GM18909 (cell line): ENCODE data around the gene KCNMA1.

Experiments
- ATAC-seq: cut with Tn5 transposase; IDR thresholded peaks from one replicate; pipeline ENCODE4 v1.9.1; 2021; ENCODE audit warnings: mild to moderate bottlenecking; ENCODE audit not compliant: unreplicated experiment, poor library complexity

KCNMA1 gene

DNA sequence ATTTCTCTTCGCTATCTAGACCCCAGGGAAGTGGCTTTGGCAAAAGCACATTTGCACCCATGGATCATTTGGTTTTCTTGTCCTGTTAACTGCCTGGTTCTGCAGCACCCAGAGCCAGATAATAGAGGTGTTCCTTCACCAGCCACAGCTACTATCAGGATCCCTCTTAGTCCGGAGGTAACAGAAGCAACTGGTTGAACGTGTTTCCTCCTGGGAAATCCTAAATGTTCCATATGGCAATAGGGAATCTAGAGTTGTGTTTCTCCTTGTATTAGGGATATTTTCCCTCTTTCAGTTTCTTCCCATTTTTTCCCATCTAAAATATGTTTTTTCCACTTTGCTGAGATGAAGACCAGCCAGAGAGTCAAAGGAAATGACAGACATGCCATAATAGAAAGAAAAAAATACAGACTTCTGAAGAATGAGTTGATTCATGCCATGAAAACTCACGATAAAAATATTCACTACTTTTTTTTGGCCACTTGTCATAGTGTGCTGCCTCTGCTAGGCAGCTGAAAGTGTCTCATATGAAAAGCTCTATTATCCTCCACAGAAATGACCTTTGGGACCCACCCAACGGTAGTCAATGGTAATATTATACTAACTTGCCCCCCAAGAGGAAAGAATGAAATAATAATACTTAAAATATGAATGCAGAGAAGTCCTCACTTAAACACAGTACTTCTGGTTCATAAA is 472.8 kb downstream of the KCNMA1 start:
- no peak for ATAC-seq

DNA sequence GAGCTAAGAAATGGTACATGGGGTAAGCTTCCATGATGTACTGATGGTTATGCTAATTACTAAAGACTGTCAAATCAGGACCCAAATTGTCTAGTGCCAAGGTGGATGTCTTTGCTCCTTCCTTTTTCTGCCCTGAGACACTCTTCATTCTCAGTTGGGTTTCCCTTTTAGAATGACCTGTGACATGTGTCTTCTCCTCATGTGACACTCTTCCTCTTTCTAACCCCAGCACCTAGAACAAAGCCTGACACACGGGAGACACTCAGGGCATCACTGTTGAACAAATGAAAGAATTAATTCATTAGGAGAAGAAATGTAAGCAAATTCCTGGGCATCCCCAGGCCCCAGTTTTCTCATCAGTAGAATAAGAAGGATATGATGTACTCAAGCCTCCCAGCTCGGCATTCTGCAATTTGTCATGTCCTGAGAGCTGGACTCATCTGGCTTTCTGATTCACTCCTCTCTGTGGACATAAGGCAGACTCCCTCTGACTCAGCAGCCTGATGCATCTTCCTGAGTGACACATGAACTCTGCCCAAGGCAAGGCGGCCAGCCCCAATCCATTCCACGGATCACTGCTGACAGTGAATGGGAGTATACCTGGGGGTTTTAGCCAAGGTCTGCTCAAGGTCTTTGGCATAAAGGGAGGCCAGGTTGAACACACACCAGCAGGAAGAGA is 473.8 kb downstream of the KCNMA1 start:
- no peak for ATAC-seq

DNA sequence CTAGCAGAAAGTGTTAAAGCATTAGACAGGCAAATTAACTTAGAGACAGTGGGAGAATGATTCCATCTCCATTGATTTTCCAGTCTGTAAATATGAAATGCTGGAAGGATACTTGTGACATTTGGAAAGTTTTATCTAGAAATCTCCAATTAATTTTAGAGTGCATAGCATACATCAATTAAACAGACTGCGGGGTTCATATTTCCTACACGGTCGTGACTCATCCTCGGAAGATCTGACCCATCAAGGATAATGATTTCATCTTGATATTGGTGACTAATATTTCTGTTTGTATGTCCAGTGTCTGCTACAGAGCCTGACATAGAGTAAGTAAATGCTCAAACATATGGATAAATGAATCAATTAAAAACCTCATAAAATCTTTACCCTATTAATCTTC is 474.9 kb downstream of the KCNMA1 start:
- no peak for ATAC-seq

DNA sequence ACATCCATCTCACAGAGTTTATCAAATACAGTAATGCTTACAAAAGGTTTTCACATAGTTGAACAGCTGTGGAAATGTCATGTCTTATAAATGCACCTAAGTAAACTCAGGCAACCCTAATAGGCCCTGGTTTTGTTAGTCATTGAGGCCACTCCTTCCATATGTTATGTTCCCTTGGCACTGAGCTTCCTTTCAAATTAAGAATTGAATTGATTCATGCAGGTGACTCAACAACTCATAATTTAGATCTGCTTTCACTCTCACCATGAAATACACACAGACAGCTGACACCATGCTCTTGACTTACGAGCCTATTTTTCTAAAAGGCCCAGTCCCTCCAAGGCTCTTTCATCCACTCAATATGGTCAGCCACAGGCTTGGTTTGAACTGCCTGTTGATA is 476.9 kb downstream of the KCNMA1 start:
- ATAC-seq, result no peak

DNA sequence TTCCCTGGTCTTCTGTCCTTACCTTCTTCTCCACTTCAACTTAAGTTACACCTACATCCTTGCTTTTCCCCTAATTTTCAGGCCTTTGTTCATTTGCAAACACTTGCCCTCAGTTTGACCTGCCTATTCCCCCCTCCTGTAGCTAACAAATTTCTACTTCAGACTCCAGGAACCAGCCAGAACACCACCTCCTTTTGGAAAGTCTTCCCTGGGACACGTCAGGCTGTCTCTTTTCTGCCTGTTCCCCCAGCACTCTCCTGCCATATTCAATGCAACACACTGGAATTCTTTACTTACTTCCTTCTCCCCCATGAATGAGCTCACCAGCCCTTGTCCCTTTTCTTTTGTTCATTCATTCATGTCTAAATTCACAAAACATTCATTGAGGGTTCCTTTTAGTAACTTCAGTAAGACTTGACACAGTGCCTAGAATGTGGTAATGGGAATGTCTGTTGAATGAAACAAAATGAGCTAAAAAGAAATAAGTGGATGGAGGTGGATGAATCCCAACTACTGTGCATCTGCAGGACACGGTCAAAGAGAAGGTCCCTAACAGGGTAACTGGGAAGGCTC is 478.0 kb downstream of the KCNMA1 start:
- ATAC-seq, result no peak

DNA sequence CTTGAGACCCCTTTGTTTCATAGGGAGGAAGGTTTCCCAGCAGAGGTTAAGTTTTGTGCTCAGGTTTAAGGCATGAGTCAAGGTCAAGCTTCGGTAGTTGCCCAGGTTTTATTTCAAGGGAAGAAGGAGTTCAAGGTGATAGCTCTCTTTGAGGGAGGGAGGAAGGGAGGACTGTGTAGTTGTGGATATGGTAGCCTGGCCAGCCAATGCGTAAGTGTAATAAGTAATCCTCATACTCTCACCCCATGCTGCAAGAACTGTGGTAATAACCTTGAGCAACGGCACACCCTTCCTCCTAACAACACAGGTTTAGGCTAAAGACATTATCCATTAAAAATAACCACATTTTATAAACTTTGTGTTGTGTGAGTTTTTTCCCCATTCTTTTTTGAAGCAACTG is 478.9 kb downstream of the KCNMA1 start:
- no peak for ATAC-seq

DNA sequence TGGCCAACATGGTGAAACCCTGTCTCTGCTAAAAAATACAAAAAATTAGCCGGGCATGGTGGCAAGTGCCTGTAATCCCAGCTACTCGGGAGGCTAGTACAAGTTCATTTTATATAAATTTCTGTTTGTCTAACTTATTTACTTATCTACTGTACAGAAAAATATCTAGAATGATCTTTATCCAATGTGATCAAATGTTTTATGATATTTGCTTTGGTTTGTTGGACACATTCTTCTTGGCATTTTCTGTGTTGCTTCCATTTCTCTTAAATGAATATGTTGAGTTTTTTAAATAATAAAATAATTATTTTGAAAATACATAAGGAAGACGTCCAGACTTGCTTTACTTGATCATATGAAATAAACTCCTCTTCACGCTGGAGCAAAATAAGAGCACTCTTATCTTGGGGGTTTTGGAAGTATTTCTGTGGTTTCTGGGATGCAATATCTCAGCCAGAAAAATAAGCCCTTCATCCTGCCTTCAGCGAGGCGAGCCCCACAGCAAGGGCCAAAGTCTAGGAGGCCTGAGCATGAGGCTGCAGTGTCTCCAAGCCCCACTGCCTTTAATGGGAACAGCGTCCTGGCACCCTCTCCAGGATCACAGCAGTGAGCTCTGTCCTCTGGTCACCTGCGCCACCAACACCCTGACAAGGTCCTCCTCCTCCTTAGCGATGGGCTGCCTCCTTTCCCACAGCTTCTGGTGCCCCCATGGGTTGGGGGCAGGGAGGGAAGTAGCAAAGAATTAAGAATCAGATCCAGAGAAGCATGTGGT is 480.2 kb downstream of the KCNMA1 start:
- ATAC-seq, result no peak

DNA sequence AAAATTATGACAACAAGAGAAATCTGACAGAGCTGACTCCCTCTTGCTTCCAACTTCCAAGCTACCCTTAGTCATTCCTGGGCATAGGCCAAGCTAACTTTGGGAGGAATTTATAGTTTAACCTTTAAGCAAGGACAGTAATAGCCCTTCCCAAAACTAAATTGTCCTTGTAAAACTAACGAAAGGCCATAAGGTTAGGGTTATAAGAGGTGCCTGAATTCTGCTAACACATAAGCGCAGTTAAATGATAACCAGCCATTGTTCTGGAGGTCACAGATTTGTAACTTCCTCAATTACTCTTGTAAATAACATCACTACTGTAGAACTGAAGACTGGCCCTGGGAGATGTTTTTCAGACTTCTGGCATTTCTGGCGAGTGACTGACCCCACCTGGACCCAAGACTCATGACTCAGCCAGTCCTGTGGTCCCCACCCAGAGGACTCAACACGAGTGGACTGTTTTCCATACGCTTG is 481.2 kb downstream of the KCNMA1 start:
- no peak for ATAC-seq

DNA sequence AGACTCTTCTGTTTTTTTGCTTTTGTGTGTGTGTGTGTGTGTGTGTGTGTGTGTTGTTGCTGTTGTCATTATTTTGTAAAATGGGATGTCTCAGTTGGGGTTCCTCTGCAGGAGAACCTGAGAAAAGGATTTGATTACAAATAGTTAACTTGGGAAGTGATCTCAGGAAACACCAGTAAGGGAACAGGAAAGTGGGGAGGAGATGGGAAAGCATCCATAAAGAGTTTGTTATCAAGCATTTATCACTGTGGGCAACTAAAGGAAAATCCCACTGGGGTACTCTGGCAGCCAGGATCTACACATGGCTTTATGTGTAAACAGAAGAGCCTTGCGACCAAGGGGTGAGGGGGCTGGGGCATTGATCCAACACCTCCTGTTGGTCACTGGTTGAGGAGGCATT is 485.4 kb downstream of the KCNMA1 start:
- no peak for ATAC-seq

DNA sequence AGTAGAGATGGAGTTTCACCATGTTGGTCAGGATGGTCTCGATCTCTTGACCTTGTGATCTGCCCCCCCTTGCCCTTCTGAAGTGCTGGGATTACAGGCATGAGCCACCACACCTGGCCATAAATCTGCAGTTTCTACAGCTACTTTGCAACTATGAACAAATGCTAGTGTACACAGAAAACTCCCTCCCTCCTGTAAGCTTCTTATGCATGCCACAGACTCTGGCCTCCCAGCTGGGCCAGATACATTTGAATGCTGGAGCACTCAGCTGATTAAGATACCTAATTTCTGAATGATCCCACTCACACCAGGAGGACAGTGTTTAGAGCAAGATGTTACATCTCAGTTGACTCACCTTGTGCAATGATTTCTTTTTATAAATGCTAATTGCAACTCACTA is 486.2 kb downstream of the KCNMA1 start:
- no peak for ATAC-seq

DNA sequence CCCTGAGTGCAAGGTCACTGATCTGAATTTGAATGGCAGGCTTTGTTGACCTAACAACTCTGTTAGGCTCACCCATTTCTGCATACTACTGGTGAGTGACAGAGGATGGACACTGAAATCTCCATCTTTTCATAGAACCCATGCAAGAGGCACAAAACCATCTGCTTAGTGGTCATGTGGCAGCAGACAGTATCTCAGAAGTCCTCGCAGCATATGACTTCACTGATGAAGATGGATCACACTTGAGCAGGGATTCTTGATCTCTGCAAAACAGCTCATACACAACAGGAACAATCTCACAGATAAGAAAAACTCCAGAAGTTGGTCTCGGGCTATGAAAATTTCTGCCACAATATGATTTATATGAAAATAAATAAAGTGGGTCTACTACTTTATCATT is 487.9 kb downstream of the KCNMA1 start:
- ATAC-seq, result no peak

DNA sequence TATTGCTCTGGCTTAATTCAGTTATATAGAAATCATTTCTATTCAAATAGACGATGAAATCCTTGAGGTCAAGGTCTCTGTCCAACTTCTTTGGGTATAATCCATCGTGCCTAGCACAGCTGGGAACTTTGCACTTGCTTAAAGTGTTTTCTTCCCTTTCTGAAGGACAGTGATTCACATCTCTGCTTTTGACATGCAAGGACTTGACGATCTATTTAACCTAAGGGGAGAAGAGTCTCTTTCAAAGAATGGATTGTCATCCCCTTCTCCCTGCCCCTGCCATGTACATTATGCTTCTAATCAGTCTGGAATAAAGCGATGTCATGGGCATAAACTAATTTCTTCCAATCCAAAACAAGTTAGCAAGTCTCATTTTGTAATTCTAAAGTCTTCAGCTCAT is 488.6 kb downstream of the KCNMA1 start:
- ATAC-seq, result no peak

DNA sequence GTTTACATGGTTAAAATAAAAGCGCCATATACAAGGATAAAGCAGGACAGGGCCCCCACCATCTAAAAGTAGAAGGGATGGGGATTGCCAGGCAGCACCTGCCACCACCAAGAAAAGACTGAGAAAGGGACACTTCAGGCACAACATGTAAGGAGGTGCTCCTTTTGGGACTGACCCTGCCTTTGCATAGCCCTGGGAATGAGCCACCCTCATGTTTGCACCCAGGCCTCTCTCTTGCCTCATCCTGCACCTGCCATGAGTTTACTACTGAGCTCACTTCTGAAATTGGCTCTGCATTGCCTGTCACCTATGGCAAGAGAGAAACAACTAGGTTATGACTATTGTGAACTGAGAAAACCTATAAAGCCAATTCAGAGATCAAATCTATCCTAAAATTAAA is 489.7 kb downstream of the KCNMA1 start:
- ATAC-seq, result no peak

DNA sequence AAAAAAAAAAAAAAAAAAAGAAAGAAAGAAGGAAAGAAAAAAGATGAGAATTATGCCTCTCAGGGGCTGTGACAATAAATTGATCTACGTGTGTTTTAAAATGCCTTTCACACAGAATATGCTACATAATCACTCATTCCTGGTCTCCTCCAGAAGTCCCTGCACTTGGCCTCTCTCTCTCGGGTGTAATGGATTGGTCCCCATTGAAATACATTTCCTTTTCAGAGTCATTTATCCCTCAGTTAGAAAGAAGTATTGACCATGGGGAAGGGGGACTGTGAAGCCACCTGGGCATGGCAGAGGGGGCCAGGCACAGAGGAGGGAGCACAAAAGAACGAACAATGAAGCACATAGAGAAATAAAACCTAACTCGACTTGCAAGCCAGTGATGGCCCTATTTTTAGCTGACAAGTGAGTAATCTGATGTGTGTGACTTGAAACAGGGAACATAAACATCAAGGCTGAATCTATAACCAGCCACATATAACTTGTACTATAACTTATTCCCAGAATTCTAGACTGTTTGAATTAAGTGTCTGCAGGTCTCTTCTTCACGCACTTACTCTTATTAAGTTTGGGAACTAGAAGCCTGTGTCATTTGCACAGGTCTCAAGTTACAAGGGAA is 490.8 kb downstream of the KCNMA1 start:
- ATAC-seq, result no peak

DNA sequence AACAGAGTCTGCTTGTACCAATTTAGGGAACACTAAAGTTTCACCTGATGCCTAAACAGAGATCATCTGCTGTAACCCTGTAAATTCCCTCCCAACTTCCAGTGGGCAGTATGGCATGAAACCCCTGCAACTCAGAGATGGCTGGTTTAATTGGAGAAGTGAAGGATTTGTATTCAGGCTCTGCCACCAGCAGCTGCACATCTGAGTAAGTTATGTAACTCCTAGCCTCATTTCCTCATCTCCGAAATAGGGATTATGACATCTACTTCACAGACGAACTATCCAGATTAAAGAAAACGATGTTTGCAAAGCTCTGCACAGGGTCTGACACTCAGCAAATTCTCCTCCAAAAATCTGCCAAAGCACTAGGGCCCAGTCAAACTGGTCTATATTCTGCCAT is 493.0 kb downstream of the KCNMA1 start:
- no peak for ATAC-seq

DNA sequence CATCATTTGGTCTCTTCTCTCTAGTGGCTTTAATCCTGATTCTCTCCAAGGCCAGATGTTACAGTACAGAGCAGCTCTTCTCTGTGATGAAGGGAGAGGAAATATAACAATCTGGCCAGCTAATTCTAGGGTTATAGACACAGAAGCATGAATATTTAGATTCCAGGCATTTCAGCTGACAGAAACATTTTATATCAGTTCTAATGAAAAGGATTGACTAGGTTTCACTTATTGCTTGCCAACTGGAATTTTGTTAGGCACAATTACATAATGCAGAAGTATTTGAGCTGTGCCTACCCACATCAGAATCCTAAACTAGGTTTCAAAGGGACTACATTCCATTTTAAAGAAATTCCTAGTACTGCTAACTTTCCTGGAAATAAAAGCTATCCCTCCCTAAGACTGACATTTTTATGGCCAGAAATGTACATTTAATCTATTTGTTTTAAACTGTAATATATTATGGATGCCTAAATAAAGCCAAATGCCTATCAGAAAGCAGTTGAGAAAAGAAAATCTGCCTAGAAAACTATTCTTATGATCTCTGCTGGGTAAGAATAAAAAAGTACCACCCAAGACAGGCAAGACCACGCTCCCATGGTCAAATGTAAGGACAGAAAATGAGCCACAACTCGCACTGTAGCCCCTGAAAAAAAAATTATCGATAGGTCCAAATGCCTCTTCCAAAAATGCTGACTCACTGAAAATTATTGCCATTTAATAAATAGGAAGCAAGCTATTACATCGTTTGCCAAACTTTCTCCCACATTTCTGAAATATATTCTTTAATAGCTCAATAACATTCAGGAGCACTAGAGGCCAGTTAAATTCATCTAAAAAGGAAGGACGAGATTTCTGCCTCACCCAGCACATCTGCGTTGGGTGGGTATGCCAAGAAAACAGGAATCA is 498.1 kb downstream of the KCNMA1 start:
- ATAC-seq, result no peak

DNA sequence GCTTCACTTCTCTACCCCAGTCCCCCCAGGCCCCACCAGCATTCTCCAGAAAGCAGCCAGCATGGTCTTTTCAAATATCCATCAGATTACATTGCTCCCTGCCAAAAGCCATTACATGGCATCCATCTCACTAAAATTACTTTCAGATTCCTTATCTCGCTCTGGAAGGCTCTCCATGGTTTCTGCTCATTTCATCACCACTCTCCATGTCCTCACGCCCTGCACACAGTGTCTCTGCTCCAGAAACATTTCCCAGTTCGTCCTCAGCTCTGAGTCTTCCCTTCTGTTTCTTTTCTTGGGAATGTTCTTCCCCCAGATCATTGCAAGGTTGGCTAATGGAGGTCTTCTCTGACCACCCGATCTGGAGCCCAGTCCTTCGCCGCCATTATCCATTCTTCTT is 499.1 kb downstream of the KCNMA1 start:
- no peak for ATAC-seq

DNA sequence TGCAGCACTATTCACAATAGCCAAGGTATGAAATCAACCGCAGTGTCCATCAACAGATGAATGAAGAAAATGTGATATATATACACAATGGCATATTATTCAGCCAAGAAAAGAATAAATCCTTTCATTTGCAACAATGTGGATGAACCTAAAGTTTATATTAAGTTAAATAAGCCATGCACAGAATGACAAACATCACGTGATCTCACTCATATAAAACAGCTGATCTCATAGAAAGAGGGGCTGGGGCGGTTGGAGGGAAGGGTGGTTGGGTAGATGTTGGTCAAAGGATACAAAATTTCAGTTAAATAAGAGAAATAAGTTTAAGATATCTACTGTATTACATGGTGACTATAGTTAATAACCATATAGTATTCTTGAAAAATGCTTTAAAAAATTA is 502.1 kb downstream of the KCNMA1 start:
- ATAC-seq, result no peak

DNA sequence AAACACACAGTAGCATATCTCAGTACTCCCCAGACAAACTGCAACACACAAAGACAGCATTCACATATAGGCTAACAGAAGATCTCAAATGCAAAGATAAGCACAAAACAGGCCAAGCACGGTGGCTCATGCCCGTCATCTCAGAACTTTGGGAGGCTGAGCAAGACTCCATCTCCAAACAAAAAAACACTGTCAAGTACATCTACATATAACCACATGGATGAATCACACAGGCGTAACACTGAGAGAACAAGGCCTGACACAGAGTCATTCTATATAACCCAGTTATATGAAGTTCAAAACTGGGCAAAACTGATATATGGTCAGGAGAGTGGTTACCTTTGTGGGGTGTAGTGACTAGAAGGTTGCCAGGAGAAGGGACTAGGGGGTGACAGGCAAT is 506.4 kb downstream of the KCNMA1 start:
- no peak for ATAC-seq

DNA sequence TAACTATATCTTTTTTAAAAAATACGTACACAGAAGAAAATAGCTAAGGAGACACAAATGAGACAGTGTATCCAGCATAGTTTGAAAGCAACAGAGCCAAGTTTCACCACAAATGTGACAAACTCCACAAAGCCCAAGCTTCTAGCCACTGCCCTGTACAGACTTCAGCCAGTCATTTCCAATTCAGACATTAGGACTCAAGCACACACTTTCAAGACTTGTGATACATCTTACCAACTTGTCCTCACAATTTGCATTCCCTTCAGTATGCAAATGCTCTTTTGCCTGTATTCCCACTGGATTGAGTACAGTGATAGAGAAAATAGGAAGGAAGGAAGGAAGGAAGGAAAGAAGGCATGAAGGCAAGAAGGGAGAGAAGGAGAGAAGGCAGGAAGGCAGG is 510.4 kb downstream of the KCNMA1 start:
- no peak for ATAC-seq
